ENCODE data around the gene MGAT4B.

DNA sequence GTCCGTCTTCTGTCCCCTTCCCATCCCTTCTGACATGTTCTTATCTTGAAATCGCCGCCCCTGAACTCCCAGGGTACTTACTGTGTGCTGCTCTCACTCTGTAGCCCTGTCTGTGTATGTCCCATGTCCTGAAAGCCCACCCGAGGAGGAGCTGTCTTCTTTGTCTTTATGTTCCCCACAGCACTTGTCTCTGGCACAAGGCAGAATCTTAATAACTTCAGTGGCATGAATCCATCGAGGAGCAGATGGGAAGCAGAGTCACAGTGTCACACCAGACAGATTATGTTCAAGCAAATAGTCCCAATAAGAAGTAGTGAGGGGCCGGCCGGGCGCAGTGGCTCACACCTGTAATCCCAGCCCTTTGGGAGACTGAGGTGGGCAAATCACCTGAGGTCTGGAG is 42.6 kb downstream of the MGAT4B start:
- TF ChIP-seq, protein P1, sequence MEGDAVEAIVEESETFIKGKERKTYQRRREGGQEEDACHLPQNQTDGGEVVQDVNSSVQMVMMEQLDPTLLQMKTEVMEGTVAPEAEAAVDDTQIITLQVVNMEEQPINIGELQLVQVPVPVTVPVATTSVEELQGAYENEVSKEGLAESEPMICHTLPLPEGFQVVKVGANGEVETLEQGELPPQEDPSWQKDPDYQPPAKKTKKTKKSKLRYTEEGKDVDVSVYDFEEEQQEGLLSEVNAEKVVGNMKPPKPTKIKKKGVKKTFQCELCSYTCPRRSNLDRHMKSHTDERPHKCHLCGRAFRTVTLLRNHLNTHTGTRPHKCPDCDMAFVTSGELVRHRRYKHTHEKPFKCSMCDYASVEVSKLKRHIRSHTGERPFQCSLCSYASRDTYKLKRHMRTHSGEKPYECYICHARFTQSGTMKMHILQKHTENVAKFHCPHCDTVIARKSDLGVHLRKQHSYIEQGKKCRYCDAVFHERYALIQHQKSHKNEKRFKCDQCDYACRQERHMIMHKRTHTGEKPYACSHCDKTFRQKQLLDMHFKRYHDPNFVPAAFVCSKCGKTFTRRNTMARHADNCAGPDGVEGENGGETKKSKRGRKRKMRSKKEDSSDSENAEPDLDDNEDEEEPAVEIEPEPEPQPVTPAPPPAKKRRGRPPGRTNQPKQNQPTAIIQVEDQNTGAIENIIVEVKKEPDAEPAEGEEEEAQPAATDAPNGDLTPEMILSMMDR (IDR thresholded peaks at IDR 0.05; ENCODE audit: insufficient read depth, low read depth, low read length): no peak
- no peak for TF ChIP-seq EZH2 (IDR thresholded peaks at IDR 0.05; ENCODE audit: insufficient read depth, low read length)
